ENCODE measurements around the gene HNRNPM.

The HNRNPM gene, protein sequence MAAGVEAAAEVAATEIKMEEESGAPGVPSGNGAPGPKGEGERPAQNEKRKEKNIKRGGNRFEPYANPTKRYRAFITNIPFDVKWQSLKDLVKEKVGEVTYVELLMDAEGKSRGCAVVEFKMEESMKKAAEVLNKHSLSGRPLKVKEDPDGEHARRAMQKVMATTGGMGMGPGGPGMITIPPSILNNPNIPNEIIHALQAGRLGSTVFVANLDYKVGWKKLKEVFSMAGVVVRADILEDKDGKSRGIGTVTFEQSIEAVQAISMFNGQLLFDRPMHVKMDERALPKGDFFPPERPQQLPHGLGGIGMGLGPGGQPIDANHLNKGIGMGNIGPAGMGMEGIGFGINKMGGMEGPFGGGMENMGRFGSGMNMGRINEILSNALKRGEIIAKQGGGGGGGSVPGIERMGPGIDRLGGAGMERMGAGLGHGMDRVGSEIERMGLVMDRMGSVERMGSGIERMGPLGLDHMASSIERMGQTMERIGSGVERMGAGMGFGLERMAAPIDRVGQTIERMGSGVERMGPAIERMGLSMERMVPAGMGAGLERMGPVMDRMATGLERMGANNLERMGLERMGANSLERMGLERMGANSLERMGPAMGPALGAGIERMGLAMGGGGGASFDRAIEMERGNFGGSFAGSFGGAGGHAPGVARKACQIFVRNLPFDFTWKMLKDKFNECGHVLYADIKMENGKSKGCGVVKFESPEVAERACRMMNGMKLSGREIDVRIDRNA

DNA sequence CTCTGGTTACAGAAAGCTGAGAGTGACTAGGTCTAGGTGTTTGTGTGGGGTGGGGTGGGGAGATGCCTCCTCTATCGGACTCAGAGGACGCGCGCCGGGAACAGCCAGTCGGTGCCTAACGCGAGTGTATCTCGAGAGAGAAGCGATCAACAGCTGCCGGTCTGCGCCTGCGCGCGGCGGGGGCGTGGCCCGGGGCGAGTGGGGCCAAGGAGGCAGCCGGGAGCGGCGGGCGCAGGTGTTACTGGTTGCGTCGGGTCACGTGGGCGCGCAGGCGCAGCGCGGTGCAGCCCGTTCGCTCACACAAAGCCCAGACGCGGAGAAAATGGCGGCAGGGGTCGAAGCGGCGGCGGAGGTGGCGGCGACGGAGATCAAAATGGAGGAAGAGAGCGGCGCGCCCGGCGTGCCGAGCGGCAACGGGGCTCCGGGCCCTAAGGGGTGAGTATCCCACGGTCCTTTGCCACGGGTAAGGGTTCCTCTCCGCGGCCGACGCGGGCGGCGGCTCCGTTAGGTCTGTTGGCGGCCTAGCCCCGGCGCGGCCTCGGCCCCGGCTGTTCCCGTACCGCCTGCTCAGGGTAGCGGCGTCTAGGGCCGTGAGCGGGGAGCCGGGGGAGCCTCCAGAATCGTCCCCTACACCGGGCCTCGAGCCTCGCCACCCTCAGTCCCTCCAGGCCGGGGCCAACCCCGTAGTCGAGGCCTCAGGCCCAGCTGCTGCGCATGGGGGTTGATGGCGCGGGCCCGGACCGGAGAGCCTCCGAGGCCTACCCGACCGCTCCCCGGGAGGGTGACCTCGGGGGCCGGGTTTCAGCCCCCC lies at the start of gene HNRNPM:
Gene HNRNPM (plus strand): TSS at position 299 of the 811 bp plus-strand sequence. CDS start 24 bp downstream, at position 323.
- H3K27ac ChIP-seq: peak within 1 kb of the TSS; percentile 86
- TF ChIP-seq CTCF (IDR thresholded peaks at IDR 0.05): no peak
- TF ChIP-seq ZFX (IDR thresholded peaks at IDR 0.05; ENCODE audit: borderline replicate concordance): 0 out of 2 replicates have a peak, but pooled peaks have one; percentile 50

- TF ChIP-seq ZFX (IDR thresholded peaks at IDR 0.05; ENCODE audit: borderline replicate concordance) (no peak), CTCF (IDR thresholded peaks at IDR 0.05) (no peak)
- peak overlapping the region; percentile 91 for H3K27ac ChIP-seq
Measured at GRCh38 chr19:8395621-8396082, 49.1 kb upstream of the HNRNPM start.

DNA sequence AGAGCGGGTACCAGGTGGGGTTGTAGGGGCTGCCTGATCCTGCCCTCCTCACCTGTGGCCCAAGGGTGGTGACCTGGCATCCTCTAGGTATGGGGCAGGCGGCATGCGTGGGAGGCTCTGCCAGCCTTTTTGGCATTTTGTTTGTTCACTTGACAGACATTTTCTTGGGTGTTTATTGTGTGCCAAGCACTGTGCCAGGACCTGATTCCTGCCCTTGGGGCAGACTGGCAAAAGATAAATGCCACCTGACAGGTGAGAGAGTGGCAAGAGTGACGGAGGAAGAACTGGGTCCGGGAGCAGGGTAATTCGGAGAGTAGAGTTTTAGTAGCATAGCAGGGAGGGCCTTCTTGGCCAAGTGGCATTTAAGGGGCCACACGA lies 48.6 kb upstream of the HNRNPM start:
- peak overlapping the region; percentile 91 for H3K27ac ChIP-seq
- TF ChIP-seq ZFX (IDR thresholded peaks at IDR 0.05; ENCODE audit: borderline replicate concordance) (no peak), CTCF (IDR thresholded peaks at IDR 0.05) (no peak)

DNA sequence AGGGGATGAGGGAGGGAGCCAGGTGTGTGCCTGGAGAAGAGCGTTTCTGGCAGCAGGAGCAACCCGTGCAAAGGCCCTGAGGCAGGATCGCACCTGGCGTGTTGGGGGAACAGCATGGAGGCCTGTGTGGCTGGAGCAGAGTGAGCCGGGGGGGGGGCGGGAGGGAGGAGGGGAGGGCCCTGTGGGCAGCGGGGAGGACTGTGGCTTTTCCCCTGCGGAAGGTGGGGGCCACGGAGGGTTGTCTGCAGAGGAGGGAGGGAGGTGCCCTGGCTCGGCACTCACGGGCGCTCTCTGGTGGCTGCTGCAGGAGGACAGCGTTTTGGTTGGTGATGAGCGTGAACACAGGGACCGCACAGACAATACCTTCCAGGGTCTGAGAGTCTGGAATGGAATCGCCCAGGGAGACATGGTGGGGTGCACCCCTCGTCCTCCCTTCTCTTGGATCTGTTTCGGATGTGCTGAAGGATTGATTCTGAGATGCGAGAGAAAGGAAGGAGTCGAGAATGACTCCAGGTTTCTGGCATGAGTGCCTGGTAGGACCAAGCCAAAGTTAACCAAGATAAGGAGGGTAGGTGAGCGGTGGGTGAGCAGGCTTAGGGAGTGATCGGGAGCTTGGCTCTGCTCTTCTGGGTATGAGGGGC lies 48.1 kb upstream of the HNRNPM start:
- TF ChIP-seq CTCF (IDR thresholded peaks at IDR 0.05): peak; percentile 84
- TF ChIP-seq ZFX (IDR thresholded peaks at IDR 0.05; ENCODE audit: borderline replicate concordance): no peak
- peak overlapping the region; percentile 91 for H3K27ac ChIP-seq

- TF ChIP-seq CTCF (IDR thresholded peaks at IDR 0.05): no peak
- no peak for TF ChIP-seq ZFX (IDR thresholded peaks at IDR 0.05; ENCODE audit: borderline replicate concordance)
- H3K27ac ChIP-seq: peak overlapping the region; percentile 91
Measured at GRCh38 chr19:8397271-8397670, 47.5 kb upstream of the HNRNPM start.

DNA sequence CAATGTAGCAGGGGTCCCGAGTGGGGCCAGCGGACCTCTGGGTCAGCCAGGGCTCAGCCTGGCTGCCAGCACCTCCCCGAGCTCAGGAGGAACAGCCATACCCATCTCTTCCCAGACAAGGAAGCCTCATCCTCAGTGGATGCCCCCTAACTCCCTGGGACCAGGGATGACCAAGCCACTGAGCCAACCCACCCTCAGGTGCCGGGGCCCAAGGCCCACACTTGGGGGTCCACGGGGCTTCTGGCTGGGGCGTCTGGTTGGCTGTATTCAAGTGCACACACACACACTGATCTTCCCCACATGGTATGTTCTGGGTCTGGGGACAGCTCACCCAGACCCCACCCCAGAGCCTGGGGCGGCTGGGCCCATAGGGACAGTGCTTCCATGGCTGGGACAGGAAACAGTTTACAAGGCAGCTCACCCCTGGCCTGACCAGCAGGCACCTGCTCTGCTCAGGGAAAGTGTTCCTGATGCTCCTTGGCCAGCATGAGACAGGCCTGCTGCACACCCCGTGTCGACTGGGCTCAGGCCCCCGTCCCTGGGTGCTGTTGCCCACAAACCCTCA lies 46.9 kb upstream of the HNRNPM start:
- H3K27ac ChIP-seq: peak overlapping the region; percentile 91
- no peak for TF ChIP-seq CTCF (IDR thresholded peaks at IDR 0.05)
- TF ChIP-seq ZFX (IDR thresholded peaks at IDR 0.05; ENCODE audit: borderline replicate concordance): no peak
